Measurements from ENCODE around the gene HSD11B2.

DNA sequence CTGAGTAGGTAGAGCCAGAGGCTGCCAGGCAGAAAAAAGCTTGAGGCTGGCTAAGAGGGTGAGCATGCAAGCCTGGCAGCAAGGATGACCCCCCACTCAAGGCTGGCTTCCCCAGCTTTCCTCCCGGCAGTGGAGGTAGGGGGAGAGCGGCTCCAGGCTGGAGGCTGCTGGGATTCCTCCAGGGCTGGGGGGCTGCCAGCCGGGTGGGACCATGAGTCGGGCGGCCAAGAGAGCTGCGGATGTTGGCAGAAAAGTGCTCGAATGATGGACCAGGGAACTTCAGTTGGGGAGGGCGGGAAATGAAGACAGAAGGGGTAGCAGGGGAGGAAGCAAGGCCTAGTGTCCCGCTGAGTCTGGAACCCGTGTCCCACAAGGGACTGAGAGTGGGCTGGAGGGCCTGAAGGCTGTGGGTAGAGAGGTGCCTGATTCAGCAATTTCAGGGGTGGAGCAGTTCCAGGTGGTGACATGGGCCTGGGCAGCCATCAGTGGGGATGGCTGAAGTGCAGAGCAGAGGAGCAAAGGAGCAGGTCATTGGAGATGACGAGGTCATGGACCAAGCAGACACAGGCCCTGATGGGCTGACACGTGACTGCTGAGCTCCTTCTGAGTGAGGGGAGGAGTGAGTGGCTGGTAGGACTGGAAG, 20.3 kb downstream of the HSD11B2 start:
- TF ChIP-seq, protein P1, sequence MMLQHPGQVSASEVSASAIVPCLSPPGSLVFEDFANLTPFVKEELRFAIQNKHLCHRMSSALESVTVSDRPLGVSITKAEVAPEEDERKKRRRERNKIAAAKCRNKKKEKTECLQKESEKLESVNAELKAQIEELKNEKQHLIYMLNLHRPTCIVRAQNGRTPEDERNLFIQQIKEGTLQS (IDR thresholded peaks at IDR 0.05): no peak
- TF ChIP-seq, protein P2, sequence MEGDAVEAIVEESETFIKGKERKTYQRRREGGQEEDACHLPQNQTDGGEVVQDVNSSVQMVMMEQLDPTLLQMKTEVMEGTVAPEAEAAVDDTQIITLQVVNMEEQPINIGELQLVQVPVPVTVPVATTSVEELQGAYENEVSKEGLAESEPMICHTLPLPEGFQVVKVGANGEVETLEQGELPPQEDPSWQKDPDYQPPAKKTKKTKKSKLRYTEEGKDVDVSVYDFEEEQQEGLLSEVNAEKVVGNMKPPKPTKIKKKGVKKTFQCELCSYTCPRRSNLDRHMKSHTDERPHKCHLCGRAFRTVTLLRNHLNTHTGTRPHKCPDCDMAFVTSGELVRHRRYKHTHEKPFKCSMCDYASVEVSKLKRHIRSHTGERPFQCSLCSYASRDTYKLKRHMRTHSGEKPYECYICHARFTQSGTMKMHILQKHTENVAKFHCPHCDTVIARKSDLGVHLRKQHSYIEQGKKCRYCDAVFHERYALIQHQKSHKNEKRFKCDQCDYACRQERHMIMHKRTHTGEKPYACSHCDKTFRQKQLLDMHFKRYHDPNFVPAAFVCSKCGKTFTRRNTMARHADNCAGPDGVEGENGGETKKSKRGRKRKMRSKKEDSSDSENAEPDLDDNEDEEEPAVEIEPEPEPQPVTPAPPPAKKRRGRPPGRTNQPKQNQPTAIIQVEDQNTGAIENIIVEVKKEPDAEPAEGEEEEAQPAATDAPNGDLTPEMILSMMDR (IDR thresholded peaks at IDR 0.05; ENCODE audit: low read depth, low read length, missing input control): no peak
- TF ChIP-seq YY1 (IDR thresholded peaks at IDR 0.05) (no peak), TAF1 (conservative IDR thresholded peaks at IDR 0.05) (no peak), NR2F2 (IDR thresholded peaks at IDR 0.05) (no peak), SP1 (IDR thresholded peaks at IDR 0.05) (no peak), EGR1 (IDR thresholded peaks at IDR 0.05; ENCODE audit: low read depth in 2 of 2) (no peak), RAD21 (IDR thresholded peaks at IDR 0.05) (no peak)
- TF ChIP-seq, protein P3, sequence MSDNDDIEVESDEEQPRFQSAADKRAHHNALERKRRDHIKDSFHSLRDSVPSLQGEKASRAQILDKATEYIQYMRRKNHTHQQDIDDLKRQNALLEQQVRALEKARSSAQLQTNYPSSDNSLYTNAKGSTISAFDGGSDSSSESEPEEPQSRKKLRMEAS (IDR thresholded peaks at IDR 0.05): no peak
- TF ChIP-seq, protein P4, sequence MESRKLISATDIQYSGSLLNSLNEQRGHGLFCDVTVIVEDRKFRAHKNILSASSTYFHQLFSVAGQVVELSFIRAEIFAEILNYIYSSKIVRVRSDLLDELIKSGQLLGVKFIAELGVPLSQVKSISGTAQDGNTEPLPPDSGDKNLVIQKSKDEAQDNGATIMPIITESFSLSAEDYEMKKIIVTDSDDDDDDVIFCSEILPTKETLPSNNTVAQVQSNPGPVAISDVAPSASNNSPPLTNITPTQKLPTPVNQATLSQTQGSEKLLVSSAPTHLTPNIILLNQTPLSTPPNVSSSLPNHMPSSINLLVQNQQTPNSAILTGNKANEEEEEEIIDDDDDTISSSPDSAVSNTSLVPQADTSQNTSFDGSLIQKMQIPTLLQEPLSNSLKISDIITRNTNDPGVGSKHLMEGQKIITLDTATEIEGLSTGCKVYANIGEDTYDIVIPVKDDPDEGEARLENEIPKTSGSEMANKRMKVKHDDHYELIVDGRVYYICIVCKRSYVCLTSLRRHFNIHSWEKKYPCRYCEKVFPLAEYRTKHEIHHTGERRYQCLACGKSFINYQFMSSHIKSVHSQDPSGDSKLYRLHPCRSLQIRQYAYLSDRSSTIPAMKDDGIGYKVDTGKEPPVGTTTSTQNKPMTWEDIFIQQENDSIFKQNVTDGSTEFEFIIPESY (IDR thresholded peaks at IDR 0.05): no peak
